Cardiac fibroblast (primary cell): ENCODE measurements around the gene CLEC17A.
A peak's percentile ranks its signal among the peaks of the same experiment; 100 is the strongest.

Source experiments
- DNase-seq, 2 donors: peaks; one replicate each; pipeline versions ENCODE4 v3.0.0 to v3.0.0-alpha.2; 2010; ENCODE audit warnings: low read depth in 2 of 2
- H3K4me3 ChIP-seq, 2 donors: replicated peaks in 1 of 2; 1 replicate in 1 of 2; 2 replicates in 1 of 2; pipeline ENCODE4 v1.5.1; 2011; ENCODE audit warnings: low read depth in 2 of 2, low read length in 2 of 2, mild to moderate bottlenecking in 2 of 2, moderate library complexity in 1 of 2
- CTCF ChIP-seq: IDR thresholded peaks from one replicate; pipeline ENCODE4 v1.5.1; 2011; ENCODE audit warnings: low read depth, mild to moderate bottlenecking, low read length, inconsistent platforms

Gene CLEC17A

GRCh38 chr19:14554382-14554812 lies 28.5 kb upstream of the CLEC17A start:
- TF ChIP-seq CTCF = no peak
- H3K4me3 ChIP-seq = no peak overlapping the region
- no peak for DNase-seq

- DNase-seq = peak in 1 of 2 donors; percentile 62
- H3K4me3 ChIP-seq = peak overlapping the region in 1 of 2 donors; percentile 7
Observed at GRCh38 chr19:14555918-14556661, 26.8 kb upstream of the CLEC17A start.

GRCh38 chr19:14556662-14557188 lies 26.2 kb upstream of the CLEC17A start:
- TF ChIP-seq CTCF = peak; percentile 99
- DNase-seq = peak; percentile 87 to 88
- peak overlapping the region in 1 of 2 donors; percentile 30 for H3K4me3 ChIP-seq

More at GRCh38 chr19:14555918-14556661, 26.8 kb upstream of the CLEC17A start:
- TF ChIP-seq CTCF = no peak

- no peak for TF ChIP-seq CTCF
Observed at GRCh38 chr19:14558370-14559066, 24.4 kb upstream of the CLEC17A start.

DNA sequence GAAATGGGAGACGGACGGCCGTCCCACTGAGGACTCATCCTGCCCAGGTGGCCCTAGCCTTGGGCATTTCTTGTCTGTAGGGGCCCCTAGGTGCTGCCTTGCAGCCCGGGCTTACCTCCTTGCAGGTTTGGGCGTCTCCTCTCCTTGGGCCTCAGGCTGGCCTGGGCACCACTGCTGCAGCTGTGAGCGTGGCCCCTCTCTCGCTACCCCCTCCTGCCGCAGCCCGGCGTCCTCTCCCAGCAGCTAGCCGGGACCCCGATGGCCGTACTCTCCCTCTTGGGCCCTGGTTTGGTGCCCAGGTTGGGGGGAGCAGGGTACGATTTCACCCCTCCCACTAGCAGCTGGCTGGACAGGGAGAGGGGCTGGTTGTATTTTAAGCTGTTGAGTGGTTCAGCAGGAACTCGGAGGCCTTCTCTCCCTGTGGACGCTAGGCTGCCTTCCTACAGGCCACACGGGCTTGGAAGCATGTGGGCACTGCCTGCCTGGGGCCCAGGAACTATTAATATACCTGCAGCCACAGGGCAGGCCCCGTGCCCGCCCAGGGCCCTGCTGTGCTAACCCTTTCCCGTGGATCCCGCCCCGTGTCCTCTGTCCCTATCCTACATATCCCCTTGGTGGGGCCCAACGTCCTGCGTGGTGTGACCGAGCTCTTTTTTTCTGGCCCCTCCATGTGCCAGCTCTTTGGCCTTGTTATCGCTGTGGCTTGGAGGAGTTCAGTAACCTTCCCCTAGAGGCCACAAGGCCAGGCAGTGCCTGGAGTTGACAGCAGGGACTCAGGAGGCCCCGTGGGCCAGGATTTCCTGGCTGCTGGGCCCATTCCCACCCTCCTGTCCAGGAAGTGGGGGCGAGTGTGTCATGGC lies 22.7 kb upstream of the CLEC17A start:
- no peak overlapping the region for H3K4me3 ChIP-seq
- TF ChIP-seq CTCF = no peak
- no peak for DNase-seq

More at GRCh38 chr19:14558370-14559066, 24.4 kb upstream of the CLEC17A start:
- H3K4me3 ChIP-seq = no peak overlapping the region
- DNase-seq = no peak

- TF ChIP-seq CTCF = no peak
- H3K4me3 ChIP-seq = no peak overlapping the region
- no peak for DNase-seq
Observed at GRCh38 chr19:14560776-14561108, 22.1 kb upstream of the CLEC17A start.
